HG02642 (cell line): ENCODE measurements around the gene POLA1.
"Not testable (repeated sequence)": the region's sequence is repeated elsewhere in the genome, so short reads cannot be mapped to it uniquely, and the experiment has no call there.

Experiments used
- ATAC-seq: cut with Tn5 transposase; IDR thresholded peaks from one replicate; pipeline ENCODE4 v1.9.1; 2021; ENCODE audit warnings: mild to moderate bottlenecking; ENCODE audit not compliant: unreplicated experiment, poor library complexity

The POLA1 gene

DNA sequence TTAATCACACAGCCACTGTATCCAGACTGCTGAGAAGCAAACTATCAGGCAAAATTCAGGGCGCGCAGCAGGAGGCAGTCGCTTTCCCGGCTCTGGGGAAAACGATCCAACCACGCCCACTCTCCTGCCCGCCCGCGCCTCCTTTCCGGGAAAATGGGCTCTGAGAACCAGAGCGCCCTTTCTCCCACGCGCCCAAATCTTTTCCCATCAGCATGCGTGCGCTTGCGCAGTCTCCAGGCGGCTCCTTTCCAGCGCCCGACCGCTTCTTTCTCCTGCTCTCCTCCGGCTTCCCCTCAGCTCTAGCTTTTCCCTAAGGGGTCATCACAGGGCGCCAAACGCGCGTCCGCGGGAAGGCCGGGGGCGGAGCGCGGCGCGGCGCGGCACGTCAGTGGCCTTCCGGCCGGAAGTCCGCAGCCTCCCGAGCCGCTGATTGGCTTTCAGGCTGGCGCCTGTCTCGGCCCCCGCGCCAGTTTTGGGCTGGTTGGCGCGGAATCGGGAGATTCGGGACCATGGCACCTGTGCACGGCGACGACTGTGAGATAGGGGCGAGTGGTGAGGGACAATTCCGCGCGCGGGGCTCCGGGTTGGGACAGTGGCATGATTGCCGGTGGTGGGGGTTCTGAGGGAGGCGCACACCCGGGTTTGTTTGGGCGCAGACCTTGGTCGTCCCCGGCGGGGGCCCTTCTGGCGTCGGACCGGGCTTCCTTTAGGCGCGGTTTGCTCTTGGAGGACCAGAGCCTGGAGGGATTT lies at the start of gene POLA1:
TSS of gene POLA1 (plus strand) at position 466 of the 750 bp plus-strand sequence. CDS start at position 510, 44 bp downstream.
- peak; percentile 98 for ATAC-seq

DNA sequence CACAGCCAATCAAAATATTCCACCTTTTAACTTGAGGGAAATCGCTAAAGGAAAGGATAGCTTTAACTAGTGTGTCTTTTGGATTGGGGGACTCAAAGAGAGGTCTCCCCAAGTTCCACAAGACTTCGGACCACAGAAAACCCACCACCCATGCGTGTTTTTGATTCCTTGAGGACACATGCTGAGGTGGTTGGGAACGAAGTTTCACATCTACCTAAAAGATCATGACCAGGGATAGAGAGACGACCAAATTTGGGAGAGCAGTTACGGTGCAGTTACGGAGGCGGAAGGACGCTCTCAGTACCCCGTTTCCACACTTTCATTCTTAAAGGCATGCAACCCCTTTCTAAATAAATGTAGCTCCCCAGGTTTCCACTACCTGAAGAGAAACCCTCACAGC lies 47.7 kb upstream of the POLA1 start:
- no peak for ATAC-seq

DNA sequence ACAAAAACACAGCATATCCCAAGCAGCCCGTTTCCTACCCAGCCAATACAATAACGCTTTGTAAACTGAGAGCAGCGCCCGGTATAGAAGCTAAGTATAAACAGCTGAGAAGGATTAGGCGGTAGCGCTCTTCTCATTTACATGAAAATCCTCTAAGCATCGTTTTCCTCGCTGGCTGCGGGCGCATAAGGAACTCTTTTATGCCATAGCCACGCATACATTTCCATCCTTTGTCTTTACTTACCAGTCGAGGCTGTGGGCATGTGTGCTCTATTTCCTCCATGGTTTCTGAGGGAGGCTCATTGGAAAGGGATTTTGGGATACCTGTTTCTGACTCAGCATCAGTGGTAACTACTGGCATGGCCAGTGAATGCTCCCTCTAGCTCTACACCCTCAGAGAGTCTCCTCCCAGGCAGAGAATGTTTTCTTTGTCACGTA lies 47.0 kb upstream of the POLA1 start:
- ATAC-seq: no peak

GRCh38 chrX:24647257-24648058 lies 46.3 kb upstream of the POLA1 start, which contains the start of gene PCYT1B:
Gene PCYT1B, minus strand, starts transcription at chrX:24647347. Its CDS starts 242 bp downstream, at chrX:24647105.
- ATAC-seq: peak; percentile 88

DNA sequence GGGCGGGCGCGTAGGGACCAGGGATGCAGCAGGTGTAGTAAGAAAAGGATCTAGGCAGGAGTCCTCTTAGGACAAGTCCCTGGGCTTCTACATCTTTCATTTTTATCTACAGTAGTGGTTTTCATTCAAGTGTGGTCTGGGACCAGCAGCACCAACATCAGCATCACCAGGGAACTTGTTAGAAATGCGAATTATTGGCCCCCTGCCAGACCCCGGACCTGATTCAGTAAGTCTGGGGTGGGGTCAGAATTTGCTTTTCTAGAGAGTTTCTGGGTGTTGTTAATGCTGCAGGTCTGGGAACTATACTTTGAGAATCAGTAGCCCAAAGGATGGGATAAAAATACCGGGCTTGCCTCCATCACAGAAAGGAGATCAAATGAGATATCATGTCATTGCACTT lies 45.2 kb upstream of the POLA1 start:
- no peak for ATAC-seq

DNA sequence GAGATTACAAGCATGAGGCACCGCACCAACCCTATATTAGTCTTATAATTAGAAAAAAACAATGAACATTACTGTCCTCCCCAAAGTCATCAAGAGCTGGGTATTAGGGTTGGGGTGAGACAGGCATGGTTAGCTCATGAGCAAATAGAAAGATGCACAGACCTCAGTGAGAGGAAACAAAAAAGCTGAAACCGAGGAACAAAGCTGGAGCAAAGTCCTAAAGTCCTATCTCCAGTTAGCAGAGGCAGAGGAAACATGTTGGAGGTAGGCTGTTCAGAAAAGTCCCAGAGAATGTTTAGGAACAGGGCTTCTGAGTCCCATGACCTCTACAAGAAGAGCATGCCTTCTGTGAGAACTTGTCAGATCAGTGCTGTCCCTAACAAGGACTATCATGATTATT lies 41.9 kb upstream of the POLA1 start:
- ATAC-seq: no peak

GRCh38 chrX:24655679-24656078 lies 38.0 kb upstream of the POLA1 start:
- not testable (repeated sequence) for ATAC-seq

GRCh38 chrX:24657671-24658386 lies 35.9 kb upstream of the POLA1 start:
- ATAC-seq: no peak

- no peak for ATAC-seq
These were observed 35.3 kb upstream of the POLA1 start for GRCh38 chrX:24658421-24658820.

GRCh38 chrX:24659106-24659505 lies 34.6 kb upstream of the POLA1 start:
- no peak for ATAC-seq

GRCh38 chrX:24659646-24660045 lies 34.1 kb upstream of the POLA1 start:
- no peak for ATAC-seq

GRCh38 chrX:24661292-24661691 lies 32.4 kb upstream of the POLA1 start:
- no peak for ATAC-seq

DNA sequence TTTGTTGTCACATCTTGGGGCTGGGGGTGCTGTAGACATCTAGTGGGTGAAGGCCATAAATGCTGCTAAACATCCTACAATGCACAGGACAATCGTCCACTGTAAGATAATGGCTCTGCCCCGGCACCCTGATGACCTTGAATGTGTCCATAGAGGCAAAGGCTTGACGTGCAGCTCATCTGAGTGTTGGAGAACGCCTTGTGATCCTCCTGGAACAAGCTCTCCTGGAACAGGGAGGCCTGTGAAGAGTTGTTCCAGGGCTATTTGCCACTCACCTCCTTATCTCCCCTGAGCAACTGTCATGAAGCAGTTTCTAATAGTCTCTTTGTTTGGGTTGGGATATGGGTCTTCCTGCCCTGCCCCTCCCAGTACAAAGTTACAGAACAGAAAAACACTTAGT lies 31.4 kb upstream of the POLA1 start:
- ATAC-seq: no peak

- no peak for ATAC-seq
These were observed 25.6 kb upstream of the POLA1 start for GRCh38 chrX:24668111-24668510.

DNA sequence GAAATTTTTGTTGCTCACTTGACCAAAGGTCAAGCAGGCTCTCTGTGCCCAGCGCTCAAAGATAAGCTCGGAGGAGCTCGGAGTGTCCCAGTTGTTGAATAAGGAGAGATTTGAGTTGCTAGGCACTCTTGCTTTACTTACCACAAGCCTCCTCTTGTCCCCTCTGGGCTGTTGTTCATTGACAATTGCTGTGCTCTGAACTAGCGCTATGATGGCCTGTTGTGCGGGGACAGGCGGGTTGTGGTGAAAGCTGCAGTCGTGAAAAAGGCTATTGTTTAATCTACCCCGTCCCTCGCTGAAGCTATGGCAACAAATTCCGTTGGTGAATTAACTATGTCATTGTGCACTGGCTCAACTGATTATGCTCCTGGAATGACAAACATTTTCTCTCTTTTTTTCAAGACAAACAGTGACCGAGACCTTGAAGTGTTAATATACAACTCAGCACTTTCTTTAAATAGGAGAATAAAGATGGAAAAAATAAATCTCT lies 21.0 kb upstream of the POLA1 start:
- ATAC-seq: no peak

DNA sequence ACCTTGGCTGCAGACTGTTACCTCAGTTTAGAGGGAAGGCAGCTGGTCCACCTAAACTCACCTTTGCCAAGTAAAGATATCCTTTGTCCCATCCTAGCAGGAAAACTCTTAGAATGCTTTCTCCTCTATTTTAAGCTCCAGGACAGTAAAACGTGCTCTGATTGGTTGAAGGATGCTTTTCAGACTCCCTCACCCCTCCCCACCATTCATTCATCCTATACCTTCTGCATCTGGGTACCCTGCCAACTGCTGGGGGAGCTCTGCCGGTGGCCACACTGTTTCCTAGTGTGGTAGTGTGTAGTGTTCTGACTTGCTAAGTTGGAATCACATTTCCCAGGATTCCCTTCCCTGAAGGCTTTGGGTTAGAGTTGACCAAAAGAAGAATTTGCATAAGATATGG lies 20.3 kb upstream of the POLA1 start:
- no peak for ATAC-seq

- no peak for ATAC-seq
These were observed 17.2 kb upstream of the POLA1 start for GRCh38 chrX:24676403-24677024.

GRCh38 chrX:24682739-24683432 lies 10.8 kb upstream of the POLA1 start:
- ATAC-seq: no peak

GRCh38 chrX:24684048-24684447 lies 9.7 kb upstream of the POLA1 start:
- no peak for ATAC-seq

DNA sequence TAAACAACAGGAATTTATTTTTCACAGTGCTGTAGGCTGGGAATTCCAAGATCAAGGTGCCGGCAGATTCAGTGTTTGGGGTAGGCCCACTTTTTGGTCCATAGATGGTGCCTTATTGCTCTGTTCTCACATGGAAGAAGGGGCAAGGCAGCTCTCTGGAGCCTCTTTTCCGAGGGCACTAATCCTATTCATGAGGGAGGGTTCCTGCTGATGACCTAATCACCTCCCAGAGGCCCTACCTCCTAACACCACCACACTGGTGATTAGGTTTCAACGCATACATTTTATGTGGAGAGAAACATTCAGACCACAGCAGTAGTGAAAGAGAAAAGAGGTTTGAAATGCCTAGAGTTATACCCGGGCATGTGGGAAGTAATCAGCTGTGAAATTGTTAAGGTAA lies 1.4 kb upstream of the POLA1 start:
- ATAC-seq: no peak
